Neural cell (in vitro differentiated cells): Measurements from ENCODE around the gene CPNE6. TPM values are rescaled to one million over a fixed set of nuclear protein-coding genes. Genes with fewer than 3 reads are reported as not detected.

ENCODE experiments used
- H2AFZ ChIP-seq: fragments of 200-600, 300-800 bp; sonication (generic), shearing (Covaris generic); 2 replicates; pipeline ENCODE4 v1.6.0; 2014; ENCODE audit warnings: low read depth, mild to moderate bottlenecking, antibody characterized with exemption, low read length, moderate library complexity
- H3F3A ChIP-seq: fragments of 200-600 bp; shearing (Covaris generic); 2 replicates; pipeline ENCODE4 v1.6.1; 2016; ENCODE audit warnings: mild to moderate bottlenecking, moderate library complexity, mixed read lengths, antibody characterized with exemption, low read length; ENCODE audit not compliant: insufficient read depth, poor library complexity, severe bottlenecking
- H3K27ac ChIP-seq: fragments of 200-600, 300-800 bp; sonication (generic), shearing (Covaris generic); 2 replicates; pipeline ENCODE4 v1.5.1; 2014; ENCODE audit warnings: mild to moderate bottlenecking, low read length, moderate library complexity
- H3K27me3 ChIP-seq: fragments of 300-800, 200-600 bp; sonication (generic), shearing (Covaris generic); 2 replicates; pipeline ENCODE4 v1.6.0; 2014; ENCODE audit warnings: mild to moderate bottlenecking, low read depth, low read length, moderate library complexity; ENCODE audit not compliant: insufficient read depth
- H3K36me3 ChIP-seq: fragments of 300-800, 200-600 bp; sonication (generic), shearing (Covaris generic); 2 replicates; pipeline ENCODE4 v1.5.1; 2014; ENCODE audit warnings: mild to moderate bottlenecking, antibody characterized with exemption, low read length, moderate library complexity; ENCODE audit not compliant: insufficient read depth
- H3K4me2 ChIP-seq: fragments of 300-800, 200-600 bp; sonication (generic), shearing (Covaris generic); 2 replicates; pipeline ENCODE4 v1.6.0; 2014; ENCODE audit warnings: mild to moderate bottlenecking, low read length
- H3K4me3 ChIP-seq: fragments of 300-800, 200-600 bp; sonication (generic), shearing (Covaris generic); 2 replicates; pipeline ENCODE4 v1.5.1; 2014; ENCODE audit warnings: mild to moderate bottlenecking, low read length, moderate library complexity
- H3K79me2 ChIP-seq: fragments of 200-600 bp; shearing (Covaris generic); replicated peaks from 2 replicates; pipeline ENCODE4 v1.6.0; 2014; ENCODE audit warnings: mild to moderate bottlenecking, low read length, moderate library complexity; ENCODE audit not compliant: insufficient read depth
- H3K9ac ChIP-seq: fragments of 300-800, 200-600 bp; sonication (generic), shearing (Covaris generic); 2 replicates; pipeline ENCODE4 v1.6.1; 2016; ENCODE audit warnings: mild to moderate bottlenecking, low read length, mixed read lengths
- H3K9me2 ChIP-seq: fragments of 200-600 bp; shearing (Covaris generic); 2 replicates; pipeline ENCODE4 v1.6.1; 2016; ENCODE audit warnings: mild to moderate bottlenecking, low read length, mixed read lengths; ENCODE audit not compliant: insufficient read depth
- H3K9me3 ChIP-seq: fragments of 200-600, 300-800 bp; sonication (generic), shearing (Covaris generic); 2 replicates; pipeline ENCODE4 v1.6.1; 2016; ENCODE audit warnings: mild to moderate bottlenecking, mixed run types, low read length, moderate library complexity, mixed read lengths
- H4K20me1 ChIP-seq: fragments of 200-600 bp; shearing (Covaris generic); 2 replicates; pipeline ENCODE4 v1.6.1; 2016; ENCODE audit warnings: mild to moderate bottlenecking, mixed run types; ENCODE audit not compliant: insufficient read depth
- CTCF ChIP-seq: fragments of 450-650 bp; IDR thresholded peaks from 2 replicates; pipeline ENCODE4 v1.5.1; 2014; ENCODE audit warnings: antibody characterized with exemption, mild to moderate bottlenecking, moderate library complexity; ENCODE audit not compliant: poor library complexity, severe bottlenecking
- EP300 ChIP-seq: fragments of 450-650 bp; conservative IDR thresholded peaks from 2 replicates; pipeline ENCODE4 v1.6.1; 2014; ENCODE audit warnings: antibody characterized with exemption, mild to moderate bottlenecking, moderate library complexity; ENCODE audit not compliant: poor library complexity, severe bottlenecking
- EZH2 ChIP-seq: fragments of 200-600, 300-800 bp; shearing (Covaris generic), sonication (generic); IDR thresholded peaks from 2 replicates; pipeline ENCODE4 v1.6.1; 2014; ENCODE audit warnings: antibody characterized with exemption, low read length, borderline replicate concordance, mild to moderate bottlenecking; ENCODE audit not compliant: insufficient read depth, poor library complexity, severe bottlenecking
- MXI1 ChIP-seq: fragments of 450-650 bp; conservative IDR thresholded peaks from 2 replicates; pipeline ENCODE4 v1.6.1; 2014; ENCODE audit warnings: antibody characterized with exemption, mild to moderate bottlenecking; ENCODE audit not compliant: poor library complexity, severe bottlenecking
- POLR2AphosphoS5 ChIP-seq: IDR thresholded peaks from 2 replicates; pipeline ENCODE4 v1.6.1; 2012
- RAD21 ChIP-seq: fragments of 450-650 bp; conservative IDR thresholded peaks from 2 replicates; pipeline ENCODE4 v1.6.1; 2014; ENCODE audit warnings: antibody characterized with exemption, mild to moderate bottlenecking, moderate library complexity
- SMC3 ChIP-seq: fragments of 450-650 bp; conservative IDR thresholded peaks from 2 replicates; pipeline ENCODE4 v1.6.1; 2014; ENCODE audit warnings: antibody characterized with exemption, mild to moderate bottlenecking, moderate library complexity; ENCODE audit not compliant: poor library complexity
- TAF1 ChIP-seq: IDR thresholded peaks from 2 replicates; pipeline ENCODE4 v1.6.1; 2012; ENCODE audit warnings: low read depth
- polyA plus RNA-seq: library from polyadenylated mRNA; depleted of rRNA; stranded (reverse); fragments of >200 nt; gene quantifications from 2 replicates; pipeline ENCODE4 v1.2.3, GENCODE V29; 2014
- TF ChIP-seq, protein P1 (sequence below): IDR thresholded peaks from 2 replicates; pipeline ENCODE4 v1.6.1; 2012; ENCODE audit warnings: borderline replicate concordance

CPNE6 gene
- polyA plus RNA-seq, 1 donor from 2014 or later = 4.1 TPM

DNA sequence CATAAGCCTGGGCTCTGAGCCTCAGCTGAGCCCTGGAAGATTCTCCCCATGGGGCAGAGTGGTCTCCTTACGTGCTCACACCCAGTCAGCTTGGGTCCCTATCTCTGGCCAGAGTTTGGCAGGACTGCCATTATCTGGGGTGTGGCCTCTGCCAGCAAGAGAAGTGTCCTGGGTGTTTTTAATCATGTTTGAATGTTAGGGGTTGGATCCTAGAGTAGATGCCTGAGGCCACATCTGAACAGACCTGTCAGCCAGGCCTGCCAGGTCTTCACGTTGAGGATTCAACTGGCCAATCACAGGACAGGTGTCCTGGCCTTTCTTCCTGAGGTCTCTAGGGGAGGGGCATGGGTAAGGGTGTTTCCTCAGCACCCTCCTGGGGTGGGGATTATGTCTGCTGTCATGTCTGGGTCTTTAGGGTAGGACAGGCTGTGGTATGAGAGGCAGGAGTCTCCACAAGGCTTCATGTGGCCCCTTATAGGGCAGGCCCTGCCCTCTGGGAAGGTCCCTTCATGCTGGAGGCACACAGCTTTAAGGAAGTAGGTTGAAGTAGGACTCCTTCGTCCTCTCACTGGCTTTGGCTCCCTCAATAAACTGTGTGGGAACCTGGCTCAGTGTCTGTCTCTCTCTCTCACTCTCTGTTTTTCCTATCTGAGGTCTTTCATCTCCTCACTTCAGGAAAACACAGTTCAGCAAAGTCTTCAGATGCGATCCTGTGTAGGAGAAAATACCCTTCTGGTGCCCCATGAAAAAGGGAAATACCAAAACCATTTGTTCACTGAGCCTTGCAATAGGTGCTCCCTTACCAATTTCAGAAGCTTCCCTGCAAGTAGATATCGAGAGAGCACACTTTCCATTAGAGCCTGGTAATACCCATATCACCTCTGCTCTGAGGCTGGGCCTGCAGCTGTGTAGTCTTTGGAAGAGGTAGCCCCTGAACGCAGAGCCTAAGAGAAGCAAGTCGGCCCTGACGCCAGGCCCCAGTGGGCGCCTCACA lies 52.4 kb downstream of the CPNE6 start (continued):
- no peak for TF ChIP-seq MXI1

DNA sequence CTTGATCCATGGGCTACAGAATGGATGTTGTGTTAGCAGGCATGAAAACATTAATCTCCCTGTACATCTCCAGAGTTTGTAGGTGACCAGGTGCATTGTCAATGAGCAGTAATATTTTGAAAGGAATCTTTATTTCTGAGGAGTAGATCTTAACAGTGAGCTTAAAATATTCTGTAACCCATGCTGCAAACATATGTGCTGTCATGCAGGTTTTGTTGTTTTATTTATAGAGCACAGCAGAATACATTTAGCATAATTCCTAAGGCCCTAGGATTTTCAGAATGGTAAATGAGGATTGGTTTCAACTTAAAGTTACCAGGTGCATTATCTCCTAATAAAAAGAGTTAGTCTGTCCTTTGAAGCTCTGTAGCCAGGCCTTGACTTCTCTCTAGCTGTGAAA lies 55.6 kb downstream of the CPNE6 start:
- Histone ChIP-seq H2AFZ (no peak overlapping the region), H4K20me1 (no peaks in the 10 kb centered on the region), H3K9me2 (no peaks in the 10 kb centered on the region), H3K27me3 (no peaks in the 10 kb centered on the region), H3K4me3 (no peak overlapping the region), H3K4me2 (no peak overlapping the region), H3F3A (no peaks in the 10 kb centered on the region), H3K79me2 (no peaks in the 10 kb centered on the region), H3K9ac (no peak overlapping the region), H3K9me3 (no peaks in the 10 kb centered on the region), H3K36me3 (no peaks in the 10 kb centered on the region), H3K27ac (no peak overlapping the region)
- TF ChIP-seq SMC3 (no peak), RAD21 (no peak), EP300 (no peak), CTCF (no peak), MXI1 (no peak), TAF1 (no peak), EZH2 (no peak)

- Histone ChIP-seq H3K9me3 (no peaks in the 10 kb centered on the region), H3K9ac (no peak overlapping the region), H3K79me2 (no peaks in the 10 kb centered on the region), H3K36me3 (no peaks in the 10 kb centered on the region), H3K4me2 (no peak overlapping the region), H3K27me3 (no peaks in the 10 kb centered on the region), H3K4me3 (no peak overlapping the region), H4K20me1 (no peaks in the 10 kb centered on the region), H3F3A (no peaks in the 10 kb centered on the region), H3K9me2 (no peaks in the 10 kb centered on the region), H2AFZ (no peak overlapping the region), H3K27ac (no peak overlapping the region)
- TF ChIP-seq CTCF = no peak
- no peak for TF ChIP-seq MXI1
- no peak for TF ChIP-seq POLR2AphosphoS5
- TF ChIP-seq RAD21 = no peak
- TF ChIP-seq EP300 = no peak
- TF ChIP-seq EZH2 = no peak
- TF ChIP-seq SMC3 = no peak
- TF ChIP-seq, protein P1, sequence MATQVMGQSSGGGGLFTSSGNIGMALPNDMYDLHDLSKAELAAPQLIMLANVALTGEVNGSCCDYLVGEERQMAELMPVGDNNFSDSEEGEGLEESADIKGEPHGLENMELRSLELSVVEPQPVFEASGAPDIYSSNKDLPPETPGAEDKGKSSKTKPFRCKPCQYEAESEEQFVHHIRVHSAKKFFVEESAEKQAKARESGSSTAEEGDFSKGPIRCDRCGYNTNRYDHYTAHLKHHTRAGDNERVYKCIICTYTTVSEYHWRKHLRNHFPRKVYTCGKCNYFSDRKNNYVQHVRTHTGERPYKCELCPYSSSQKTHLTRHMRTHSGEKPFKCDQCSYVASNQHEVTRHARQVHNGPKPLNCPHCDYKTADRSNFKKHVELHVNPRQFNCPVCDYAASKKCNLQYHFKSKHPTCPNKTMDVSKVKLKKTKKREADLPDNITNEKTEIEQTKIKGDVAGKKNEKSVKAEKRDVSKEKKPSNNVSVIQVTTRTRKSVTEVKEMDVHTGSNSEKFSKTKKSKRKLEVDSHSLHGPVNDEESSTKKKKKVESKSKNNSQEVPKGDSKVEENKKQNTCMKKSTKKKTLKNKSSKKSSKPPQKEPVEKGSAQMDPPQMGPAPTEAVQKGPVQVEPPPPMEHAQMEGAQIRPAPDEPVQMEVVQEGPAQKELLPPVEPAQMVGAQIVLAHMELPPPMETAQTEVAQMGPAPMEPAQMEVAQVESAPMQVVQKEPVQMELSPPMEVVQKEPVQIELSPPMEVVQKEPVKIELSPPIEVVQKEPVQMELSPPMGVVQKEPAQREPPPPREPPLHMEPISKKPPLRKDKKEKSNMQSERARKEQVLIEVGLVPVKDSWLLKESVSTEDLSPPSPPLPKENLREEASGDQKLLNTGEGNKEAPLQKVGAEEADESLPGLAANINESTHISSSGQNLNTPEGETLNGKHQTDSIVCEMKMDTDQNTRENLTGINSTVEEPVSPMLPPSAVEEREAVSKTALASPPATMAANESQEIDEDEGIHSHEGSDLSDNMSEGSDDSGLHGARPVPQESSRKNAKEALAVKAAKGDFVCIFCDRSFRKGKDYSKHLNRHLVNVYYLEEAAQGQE = no peak
- no peak for TF ChIP-seq TAF1
Observed at GRCh38 chr14:24127673-24128072, 56.3 kb downstream of the CPNE6 start.
